ENCODE results near the gene BSDC1.

- TF ChIP-seq, protein P1, sequence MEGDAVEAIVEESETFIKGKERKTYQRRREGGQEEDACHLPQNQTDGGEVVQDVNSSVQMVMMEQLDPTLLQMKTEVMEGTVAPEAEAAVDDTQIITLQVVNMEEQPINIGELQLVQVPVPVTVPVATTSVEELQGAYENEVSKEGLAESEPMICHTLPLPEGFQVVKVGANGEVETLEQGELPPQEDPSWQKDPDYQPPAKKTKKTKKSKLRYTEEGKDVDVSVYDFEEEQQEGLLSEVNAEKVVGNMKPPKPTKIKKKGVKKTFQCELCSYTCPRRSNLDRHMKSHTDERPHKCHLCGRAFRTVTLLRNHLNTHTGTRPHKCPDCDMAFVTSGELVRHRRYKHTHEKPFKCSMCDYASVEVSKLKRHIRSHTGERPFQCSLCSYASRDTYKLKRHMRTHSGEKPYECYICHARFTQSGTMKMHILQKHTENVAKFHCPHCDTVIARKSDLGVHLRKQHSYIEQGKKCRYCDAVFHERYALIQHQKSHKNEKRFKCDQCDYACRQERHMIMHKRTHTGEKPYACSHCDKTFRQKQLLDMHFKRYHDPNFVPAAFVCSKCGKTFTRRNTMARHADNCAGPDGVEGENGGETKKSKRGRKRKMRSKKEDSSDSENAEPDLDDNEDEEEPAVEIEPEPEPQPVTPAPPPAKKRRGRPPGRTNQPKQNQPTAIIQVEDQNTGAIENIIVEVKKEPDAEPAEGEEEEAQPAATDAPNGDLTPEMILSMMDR (IDR thresholded peaks at IDR 0.05), result no peak
- no peak for TF ChIP-seq POLR2A (IDR thresholded peaks at IDR 0.05)
These were observed 40.2 kb downstream of the BSDC1 start for GRCh38 chr1:32353886-32354570.
